Right lung (tissue), 5 donors: ENCODE data around the gene MAP4K1. TPM values are rescaled to one million over a fixed set of nuclear protein-coding genes. Genes with fewer than 3 reads are reported as not detected.
"Not testable (repeated sequence)": the region's sequence is repeated elsewhere in the genome, so short reads cannot be mapped to it uniquely, and the experiment has no call there.

Source experiments
- DNase-seq, 2 donors: peaks; one replicate each; pipeline ENCODE4 v3.0.0-alpha.2; 2013
- polyA plus RNA-seq, 5 donors: library from polyadenylated mRNA; unstranded; fragments of 120-200 nt; gene quantifications; one replicate each; pipeline versions ENCODE4 v1.2.1 to v1.2.3, GENCODE V29; 2013; ENCODE audit warnings: inconsistent platforms in 1 of 5, low replicate concordance in 1 of 5; ENCODE audit not compliant: insufficient read length in 5 of 5, insufficient read depth in 1 of 5

MAP4K1 gene
- polyA plus RNA-seq, 5 donors, result 2.6 to 5.2 (median 4.2) TPM

- DNase-seq, result no peak
Measured at GRCh38 chr19:38654628-38655055, 36.9 kb upstream of the MAP4K1 start.

GRCh38 chr19:38653028-38653571 lies 35.3 kb upstream of the MAP4K1 start:
- DNase-seq, result no peak

- no peak for DNase-seq
Measured at GRCh38 chr19:38650911-38651584, 33.3 kb upstream of the MAP4K1 start.

- DNase-seq, result no peak
Measured at GRCh38 chr19:38650172-38650775, 32.5 kb upstream of the MAP4K1 start.

GRCh38 chr19:38649305-38650171 lies 31.8 kb upstream of the MAP4K1 start:
- no peak for DNase-seq

- no peak for DNase-seq
Measured at GRCh38 chr19:38648769-38649304, 31.1 kb upstream of the MAP4K1 start.

GRCh38 chr19:38647966-38648768 lies 30.4 kb upstream of the MAP4K1 start:
- DNase-seq, result no peak

- DNase-seq, result peak; percentile 98
Measured at GRCh38 chr19:38647368-38647965, 29.7 kb upstream of the MAP4K1 start, which contains the start of gene ACTN4. TSS of gene ACTN4 (plus strand) at chr19:38647649. CDS start at chr19:38647746, 97 bp downstream.

- DNase-seq, result no peak
Measured at GRCh38 chr19:38644719-38645118, 27.0 kb upstream of the MAP4K1 start.

- no peak for DNase-seq
Measured at GRCh38 chr19:38642176-38642575, 24.4 kb upstream of the MAP4K1 start.

GRCh38 chr19:38640368-38640767 lies 22.6 kb upstream of the MAP4K1 start:
- no peak for DNase-seq

- no peak for DNase-seq
Measured at GRCh38 chr19:38639679-38640078, 21.9 kb upstream of the MAP4K1 start.

- DNase-seq, result no peak
Measured at GRCh38 chr19:38638461-38638860, 20.7 kb upstream of the MAP4K1 start.

- DNase-seq, result no peak
Measured at GRCh38 chr19:38635483-38636399, 18.0 kb upstream of the MAP4K1 start.

- DNase-seq, result no peak
Measured at GRCh38 chr19:38634757-38635482, 17.2 kb upstream of the MAP4K1 start.

- DNase-seq, result no peak
Measured at GRCh38 chr19:38632476-38633213, 14.9 kb upstream of the MAP4K1 start.

GRCh38 chr19:38631811-38632475 lies 14.2 kb upstream of the MAP4K1 start:
- DNase-seq, result not testable (repeated sequence)
